Left ventricle myocardium inferior (tissue), 1 donor: ENCODE data around the gene SCFD2. TPM values are rescaled to one million over a fixed set of nuclear protein-coding genes. Genes with fewer than 3 reads are reported as not detected.

ENCODE experiments used
- DNase-seq: peaks from one replicate; pipeline ENCODE4 v3.0.0-alpha.2; 2020
- H3K27ac ChIP-seq: fragments of 200-600 bp; replicated peaks from 2 replicates; pipeline ENCODE4 v1.8.0; 2021
- H3K27me3 ChIP-seq: fragments of 200-600 bp; 2 replicates; pipeline ENCODE4 v1.8.0; 2021; ENCODE audit warnings: low read depth
- H3K36me3 ChIP-seq: fragments of 200-600 bp; 2 replicates; pipeline ENCODE4 v1.8.0; 2021
- H3K4me1 ChIP-seq: fragments of 200-600 bp; 2 replicates; pipeline ENCODE4 v1.8.0; 2021
- H3K4me3 ChIP-seq: fragments of 200-600 bp; 2 replicates; pipeline ENCODE4 v1.8.0; 2021; ENCODE audit warnings: mild to moderate bottlenecking, moderate library complexity
- H3K9me3 ChIP-seq: fragments of 200-600 bp; replicated peaks from 2 replicates; pipeline ENCODE4 v1.8.0; 2021
- intact Hi-C: fragments of 100-400 bp; cut with micrococcal nuclease; formaldehyde crosslinking; loops from one replicate; pipeline ENCODE4 v1.11.0; 2022
- total RNA-seq: library from RNA; stranded (reverse); fragmentation: NEBNext Ultra II Directional; extraction: Animal tissue kit (Norgen Biotek cat#: 25700); gene quantifications from one replicate; pipeline ENCODE4 v1.2.1, GENCODE V29; 2021
- TF ChIP-seq, protein P1 (sequence below): fragments of 200-600 bp; IDR thresholded peaks from 2 replicates; pipeline ENCODE4 v1.8.0; 2021; ENCODE audit warnings: antibody characterized with exemption, mild to moderate bottlenecking, borderline replicate concordance
- donor health status: DM: no; HTN: yes; CAD: no; lungs with severe emphysema.

SCFD2 gene
- total RNA-seq, 1 donor from 2014 or later, result 9.3 TPM

DNA sequence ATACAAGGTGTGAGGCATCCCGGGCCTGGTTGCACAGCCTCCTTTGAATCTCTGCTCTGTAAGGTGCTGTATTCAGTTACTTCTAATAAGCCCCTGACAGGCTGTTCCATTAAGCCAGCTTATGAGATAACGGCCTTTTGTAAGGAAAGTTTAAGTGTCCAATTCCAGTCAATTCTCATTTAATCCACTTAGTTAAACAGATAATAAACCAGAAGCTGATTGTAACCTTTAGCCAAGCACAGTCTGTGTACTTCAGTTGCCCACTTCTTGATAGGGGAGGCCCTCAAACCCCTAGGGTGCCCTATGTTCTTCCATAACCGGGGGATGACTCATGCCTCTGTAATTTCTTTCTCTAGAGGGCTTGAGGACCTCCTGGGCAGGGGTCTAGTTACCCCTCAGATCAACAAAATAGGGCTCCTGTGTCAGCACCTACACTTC, 440.3 kb downstream of the SCFD2 start:
- Histone ChIP-seq H3K27ac (no peak overlapping the region), H3K4me1 (no peaks in the 10 kb centered on the region), H3K36me3 (no peaks in the 10 kb centered on the region), H3K9me3 (peaks cover 4% of the 10 kb centered on the region), H3K4me3 (no peak overlapping the region), H3K27me3 (no peaks in the 10 kb centered on the region)
- intact Hi-C loops, result no loop called here
- TF ChIP-seq, protein P1, sequence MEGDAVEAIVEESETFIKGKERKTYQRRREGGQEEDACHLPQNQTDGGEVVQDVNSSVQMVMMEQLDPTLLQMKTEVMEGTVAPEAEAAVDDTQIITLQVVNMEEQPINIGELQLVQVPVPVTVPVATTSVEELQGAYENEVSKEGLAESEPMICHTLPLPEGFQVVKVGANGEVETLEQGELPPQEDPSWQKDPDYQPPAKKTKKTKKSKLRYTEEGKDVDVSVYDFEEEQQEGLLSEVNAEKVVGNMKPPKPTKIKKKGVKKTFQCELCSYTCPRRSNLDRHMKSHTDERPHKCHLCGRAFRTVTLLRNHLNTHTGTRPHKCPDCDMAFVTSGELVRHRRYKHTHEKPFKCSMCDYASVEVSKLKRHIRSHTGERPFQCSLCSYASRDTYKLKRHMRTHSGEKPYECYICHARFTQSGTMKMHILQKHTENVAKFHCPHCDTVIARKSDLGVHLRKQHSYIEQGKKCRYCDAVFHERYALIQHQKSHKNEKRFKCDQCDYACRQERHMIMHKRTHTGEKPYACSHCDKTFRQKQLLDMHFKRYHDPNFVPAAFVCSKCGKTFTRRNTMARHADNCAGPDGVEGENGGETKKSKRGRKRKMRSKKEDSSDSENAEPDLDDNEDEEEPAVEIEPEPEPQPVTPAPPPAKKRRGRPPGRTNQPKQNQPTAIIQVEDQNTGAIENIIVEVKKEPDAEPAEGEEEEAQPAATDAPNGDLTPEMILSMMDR, result no peak
- no peak for DNase-seq

DNA sequence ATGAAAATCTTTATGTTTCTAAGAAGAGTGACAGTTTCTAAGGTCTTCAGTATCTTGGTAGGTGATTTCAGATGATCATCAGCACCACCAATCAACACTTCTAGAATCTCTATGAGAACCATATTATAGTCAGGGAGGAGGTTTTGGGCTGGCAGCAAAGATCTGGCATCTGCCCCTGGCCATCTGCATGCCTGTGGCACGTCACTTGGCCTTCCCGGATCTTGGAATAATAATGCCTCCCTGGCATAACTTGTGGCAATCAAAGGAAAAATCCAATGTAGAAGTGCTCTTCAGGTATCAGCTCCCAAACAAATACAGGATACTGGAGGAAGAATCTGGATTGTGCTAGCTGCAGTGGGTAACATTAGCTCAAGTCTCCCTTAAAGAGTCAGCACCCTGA, 446.4 kb downstream of the SCFD2 start:
- Histone ChIP-seq H3K27me3 (no peaks in the 10 kb centered on the region), H3K36me3 (no peaks in the 10 kb centered on the region), H3K4me1 (peaks cover 8% of the 10 kb centered on the region), H3K4me3 (no peak overlapping the region), H3K9me3 (no peaks in the 10 kb centered on the region), H3K27ac (no peak overlapping the region)
- DNase-seq, result no peak
- TF ChIP-seq, protein P1, result no peak
- intact Hi-C loops, result no loop called here

DNA sequence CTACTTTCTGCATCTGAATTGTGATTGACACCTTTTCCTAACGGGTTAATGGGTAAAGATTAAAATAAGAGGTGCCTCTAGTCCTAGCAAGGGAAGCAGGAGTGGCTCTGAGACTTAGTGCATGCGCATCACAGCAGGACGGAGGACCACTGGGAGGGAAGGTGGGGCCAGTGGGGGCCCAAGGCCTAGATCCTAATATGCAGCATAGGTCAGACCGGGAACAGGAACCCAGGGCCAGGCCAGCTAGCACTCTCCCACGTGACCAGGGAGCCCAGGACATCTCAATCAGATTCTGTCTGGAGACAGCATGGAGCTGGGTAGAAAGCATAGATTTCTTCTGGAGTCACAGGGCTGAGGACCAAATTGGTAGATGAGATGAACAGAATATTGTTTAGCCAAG, 448.0 kb downstream of the SCFD2 start:
- DNase-seq, result no peak
- Histone ChIP-seq H3K4me1 (peaks cover 24% of the 10 kb centered on the region), H3K27me3 (no peaks in the 10 kb centered on the region), H3K36me3 (no peaks in the 10 kb centered on the region), H3K27ac (no peak overlapping the region), H3K4me3 (no peak overlapping the region), H3K9me3 (no peaks in the 10 kb centered on the region)
- intact Hi-C loops, result no loop called here
- TF ChIP-seq, protein P1, result no peak

DNA sequence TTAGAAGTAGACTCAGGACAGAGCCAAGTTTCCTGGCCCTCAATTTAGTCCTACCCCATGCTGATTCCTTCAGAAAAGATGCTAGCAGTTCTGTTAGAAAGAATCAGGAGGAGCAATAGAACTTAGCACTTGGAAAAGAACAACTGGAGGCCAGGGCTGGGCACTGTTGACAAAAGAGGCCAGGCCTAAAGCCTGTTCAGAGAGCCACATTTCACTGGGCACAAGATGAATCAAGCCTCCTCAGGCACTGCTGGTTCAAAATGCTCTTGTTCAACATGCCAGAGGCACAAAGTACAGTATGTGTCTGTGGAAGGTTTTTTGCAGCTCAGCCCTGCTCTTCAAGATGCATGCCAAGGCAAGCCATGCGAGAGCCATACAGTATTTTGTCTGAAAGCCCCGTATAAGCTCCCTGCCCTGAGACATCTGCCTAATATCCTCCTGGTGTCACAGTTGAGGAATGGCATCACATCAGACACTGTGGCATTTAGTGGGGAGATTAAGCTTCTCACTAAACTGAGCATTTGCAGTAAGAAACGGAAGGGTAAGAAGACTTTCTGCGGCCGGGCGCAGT, 450.0 kb downstream of the SCFD2 start:
- H3K9me3 ChIP-seq, result no peaks in the 10 kb centered on the region
- no peaks in the 10 kb centered on the region for H3K36me3 ChIP-seq
- H3K27ac ChIP-seq, result no peak overlapping the region
- H3K27me3 ChIP-seq, result no peaks in the 10 kb centered on the region
- no peak for DNase-seq
- no peak overlapping the region for H3K4me3 ChIP-seq
- peaks cover 24% of the 10 kb centered on the region for H3K4me1 ChIP-seq
- TF ChIP-seq, protein P1, result no peak
- intact Hi-C loops, result no loop called here

DNA sequence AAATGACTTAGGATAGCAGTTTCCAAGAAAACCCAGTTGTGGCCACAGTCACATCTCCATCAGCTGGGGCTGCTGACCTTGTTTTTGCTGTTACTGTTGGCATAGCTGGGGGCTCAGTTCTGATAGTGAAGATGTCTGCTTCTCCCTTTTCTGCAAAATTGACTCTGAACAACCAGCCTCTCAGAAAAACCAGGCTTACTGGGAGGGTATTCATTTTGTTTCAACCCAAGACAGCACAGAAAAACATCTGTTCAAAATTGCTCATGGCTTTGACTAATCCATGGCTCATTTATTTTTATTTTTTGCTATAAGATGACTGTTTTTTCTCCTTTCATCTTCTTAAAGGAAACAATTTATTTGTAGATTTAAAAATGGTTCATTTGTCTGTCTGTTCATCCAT, 450.7 kb downstream of the SCFD2 start:
- Histone ChIP-seq H3K27ac (no peak overlapping the region), H3K4me1 (peaks cover 24% of the 10 kb centered on the region), H3K27me3 (no peaks in the 10 kb centered on the region), H3K9me3 (no peaks in the 10 kb centered on the region), H3K4me3 (no peak overlapping the region), H3K36me3 (no peaks in the 10 kb centered on the region)
- no peak for DNase-seq
- TF ChIP-seq, protein P1, result no peak
- intact Hi-C loops, result no loop called here
